Measurements from ENCODE around the gene ADGRB2.
A peak's percentile ranks its signal among the peaks of the same experiment; 100 is the strongest.

Gene ADGRB2

GRCh38 chr1:31760471-31761470 is 3.4 kb downstream of the ADGRB2 start:
- H3K27me3 ChIP-seq (ENCODE audit: insufficient read depth, insufficient read length) = peaks cover 23% of the 10 kb centered on the region

GRCh38 chr1:31759298-31760023 is 4.7 kb downstream of the ADGRB2 start:
- peaks cover 55% of the 10 kb centered on the region for H3K4me1 ChIP-seq (ENCODE audit: insufficient read depth, insufficient read length)

More at GRCh38 chr1:31760471-31761470, 3.4 kb downstream of the ADGRB2 start:
- Histone ChIP-seq H3K9ac (ENCODE audit: insufficient read length, low read depth) (peak overlapping the region; percentile 84), H3K4me3 (ENCODE audit: insufficient read length, low read depth) (peak overlapping the region; percentile 59), H3K9me3 (ENCODE audit: insufficient read depth, low read length) (no peaks in the 10 kb centered on the region), H3K4me1 (ENCODE audit: insufficient read depth, insufficient read length) (peaks cover 58% of the 10 kb centered on the region), H3K36me3 (ENCODE audit: insufficient read depth, insufficient read length, low read length) (peaks cover 16% of the 10 kb centered on the region)
- no peak for TF ChIP-seq SUZ12 (IDR thresholded peaks at IDR 0.05; ENCODE audit: extremely low read depth, insufficient read depth, insufficient read length)
- no peak for TF ChIP-seq ZNF274 (IDR thresholded peaks at IDR 0.05; ENCODE audit: low read depth, low read length)
- TF ChIP-seq YY1 (IDR thresholded peaks at IDR 0.05; ENCODE audit: insufficient read depth, insufficient read length) = no peak
- DNase-seq (ENCODE audit: low read depth, low spot score) = peak; percentile 66

GRCh38 chr1:31758823-31759222 is 5.3 kb downstream of the ADGRB2 start:
- no peak overlapping the region for H3K4me3 ChIP-seq (ENCODE audit: insufficient read length, low read depth)
- peaks cover 32% of the 10 kb centered on the region for H3K36me3 ChIP-seq (ENCODE audit: insufficient read depth, insufficient read length, low read length)
- H3K9ac ChIP-seq (ENCODE audit: insufficient read length, low read depth) = no peak overlapping the region
- DNase-seq (ENCODE audit: low read depth, low spot score) = no peak
- no peaks in the 10 kb centered on the region for H3K9me3 ChIP-seq (ENCODE audit: insufficient read depth, low read length)
- H3K4me1 ChIP-seq (ENCODE audit: insufficient read depth, insufficient read length) = peaks cover 54% of the 10 kb centered on the region
- no peak for TF ChIP-seq ZNF274 (IDR thresholded peaks at IDR 0.05; ENCODE audit: low read depth, low read length)
- TF ChIP-seq SUZ12 (IDR thresholded peaks at IDR 0.05; ENCODE audit: extremely low read depth, insufficient read depth, insufficient read length) = no peak
- no peak for TF ChIP-seq YY1 (IDR thresholded peaks at IDR 0.05; ENCODE audit: insufficient read depth, insufficient read length)
- peaks cover 17% of the 10 kb centered on the region for H3K27me3 ChIP-seq (ENCODE audit: insufficient read depth, insufficient read length)

More at GRCh38 chr1:31759298-31760023, 4.7 kb downstream of the ADGRB2 start:
- Histone ChIP-seq H3K27me3 (ENCODE audit: insufficient read depth, insufficient read length) (peaks cover 18% of the 10 kb centered on the region), H3K9ac (ENCODE audit: insufficient read length, low read depth) (peak overlapping the region; percentile 84), H3K9me3 (ENCODE audit: insufficient read depth, low read length) (no peaks in the 10 kb centered on the region), H3K4me3 (ENCODE audit: insufficient read length, low read depth) (peak overlapping the region; percentile 25), H3K36me3 (ENCODE audit: insufficient read depth, insufficient read length, low read length) (peaks cover 25% of the 10 kb centered on the region)
- TF ChIP-seq YY1 (IDR thresholded peaks at IDR 0.05; ENCODE audit: insufficient read depth, insufficient read length) = no peak
- TF ChIP-seq ZNF274 (IDR thresholded peaks at IDR 0.05; ENCODE audit: low read depth, low read length) = no peak
- no peak for TF ChIP-seq SUZ12 (IDR thresholded peaks at IDR 0.05; ENCODE audit: extremely low read depth, insufficient read depth, insufficient read length)
- no peak for DNase-seq (ENCODE audit: low read depth, low spot score)

- Histone ChIP-seq H3K36me3 (ENCODE audit: insufficient read depth, insufficient read length, low read length) (peaks cover 35% of the 10 kb centered on the region), H3K9ac (ENCODE audit: insufficient read length, low read depth) (peak overlapping the region; percentile 44), H3K4me1 (ENCODE audit: insufficient read depth, insufficient read length) (peaks cover 54% of the 10 kb centered on the region), H3K4me3 (ENCODE audit: insufficient read length, low read depth) (no peak overlapping the region), H3K9me3 (ENCODE audit: insufficient read depth, low read length) (no peaks in the 10 kb centered on the region), H3K27me3 (ENCODE audit: insufficient read depth, insufficient read length) (peaks cover 9% of the 10 kb centered on the region)
- no peak for TF ChIP-seq SUZ12 (IDR thresholded peaks at IDR 0.05; ENCODE audit: extremely low read depth, insufficient read depth, insufficient read length)
- no peak for TF ChIP-seq YY1 (IDR thresholded peaks at IDR 0.05; ENCODE audit: insufficient read depth, insufficient read length)
- TF ChIP-seq ZNF274 (IDR thresholded peaks at IDR 0.05; ENCODE audit: low read depth, low read length) = no peak
- DNase-seq (ENCODE audit: low read depth, low spot score) = no peak
Measured at GRCh38 chr1:31757989-31758388, 6.2 kb downstream of the ADGRB2 start.

- Histone ChIP-seq H3K9me3 (ENCODE audit: insufficient read depth, low read length) (no peaks in the 10 kb centered on the region), H3K27me3 (ENCODE audit: insufficient read depth, insufficient read length) (peaks cover 3% of the 10 kb centered on the region), H3K4me1 (ENCODE audit: insufficient read depth, insufficient read length) (peaks cover 56% of the 10 kb centered on the region), H3K4me3 (ENCODE audit: insufficient read length, low read depth) (no peak overlapping the region), H3K36me3 (ENCODE audit: insufficient read depth, insufficient read length, low read length) (peaks cover 35% of the 10 kb centered on the region), H3K9ac (ENCODE audit: insufficient read length, low read depth) (no peak overlapping the region)
- DNase-seq (ENCODE audit: low read depth, low spot score) = no peak
- TF ChIP-seq YY1 (IDR thresholded peaks at IDR 0.05; ENCODE audit: insufficient read depth, insufficient read length) = no peak
Measured at GRCh38 chr1:31757204-31757679, 6.9 kb downstream of the ADGRB2 start.

- no peaks in the 10 kb centered on the region for H3K27me3 ChIP-seq (ENCODE audit: insufficient read depth, insufficient read length)
- H3K4me1 ChIP-seq (ENCODE audit: insufficient read depth, insufficient read length) = peaks cover 55% of the 10 kb centered on the region
- H3K9ac ChIP-seq (ENCODE audit: insufficient read length, low read depth) = no peak overlapping the region
- H3K36me3 ChIP-seq (ENCODE audit: insufficient read depth, insufficient read length, low read length) = peaks cover 35% of the 10 kb centered on the region
- no peaks in the 10 kb centered on the region for H3K9me3 ChIP-seq (ENCODE audit: insufficient read depth, low read length)
- no peak for DNase-seq (ENCODE audit: low read depth, low spot score)
- H3K4me3 ChIP-seq (ENCODE audit: insufficient read length, low read depth) = no peak overlapping the region
- no peak for TF ChIP-seq SUZ12 (IDR thresholded peaks at IDR 0.05; ENCODE audit: extremely low read depth, insufficient read depth, insufficient read length)
- TF ChIP-seq ZNF274 (IDR thresholded peaks at IDR 0.05; ENCODE audit: low read depth, low read length) = no peak
- no peak for TF ChIP-seq YY1 (IDR thresholded peaks at IDR 0.05; ENCODE audit: insufficient read depth, insufficient read length)
Measured at GRCh38 chr1:31756578-31756977, 7.6 kb downstream of the ADGRB2 start.
